Colonic mucosa (tissue), 4 donors: ENCODE results near the gene UBE3B. TPM values are rescaled to one million over a fixed set of nuclear protein-coding genes. Genes with fewer than 3 reads are reported as not detected.
"Not testable (repeated sequence)": the region's sequence is repeated elsewhere in the genome, so short reads cannot be mapped to it uniquely, and the experiment has no call there.

Experiments
- DNase-seq: peaks from one replicate; pipeline ENCODE4 v3.0.0-alpha.2; 2020
- H3K27ac ChIP-seq: fragments of 200-600 bp; one replicate; pipeline ENCODE4 v1.8.0; 2021
- H3K27me3 ChIP-seq: fragments of 200-600 bp; one replicate; pipeline ENCODE4 v1.8.0; 2021
- H3K36me3 ChIP-seq: fragments of 200-600 bp; one replicate; pipeline ENCODE4 v1.8.0; 2021
- H3K4me1 ChIP-seq: fragments of 200-600 bp; one replicate; pipeline ENCODE4 v1.8.0; 2021; ENCODE audit warnings: mild to moderate bottlenecking
- H3K4me3 ChIP-seq: fragments of 200-600 bp; one replicate; pipeline ENCODE4 v1.8.0; 2021
- H3K9ac ChIP-seq, 2 donors: one replicate each; pipeline ENCODE4 v1.7.0; 2013; ENCODE audit warnings: control low read depth in 2 of 2, low read depth in 2 of 2, low read length in 2 of 2
- H3K9me3 ChIP-seq: fragments of 200-600 bp; one replicate; pipeline ENCODE4 v1.8.0; 2021
- intact Hi-C: fragments of 100-400 bp; cut with DNase I; formaldehyde crosslinking; loops from one replicate; pipeline ENCODE4 v1.14.1; 2022
- total RNA-seq, 2 donors: library from RNA; stranded (reverse); fragmentation: NEBNext Ultra II Directional in 1 of 2; extraction: Animal tissue kit (Norgen Biotek cat#: 25700) in 1 of 2; gene quantifications; one replicate each; pipeline ENCODE4 v1.2.1, GENCODE V29; 2021
- TF ChIP-seq, protein P1 (sequence below): fragments of 200-600 bp; IDR thresholded peaks from one replicate; pipeline ENCODE4 v1.8.0; 2022; ENCODE audit warnings: antibody characterized with exemption, mild to moderate bottlenecking
- donor health status: healthy.
- donor health status: DM: no; HTN: no; CAD: no.
- donor health status: DM: no; HTN: no; CAD: no.

UBE3B gene
- total RNA-seq, 2 donors from 2014 or later: 44.6 to 52.0 TPM

- TF ChIP-seq, protein P1, sequence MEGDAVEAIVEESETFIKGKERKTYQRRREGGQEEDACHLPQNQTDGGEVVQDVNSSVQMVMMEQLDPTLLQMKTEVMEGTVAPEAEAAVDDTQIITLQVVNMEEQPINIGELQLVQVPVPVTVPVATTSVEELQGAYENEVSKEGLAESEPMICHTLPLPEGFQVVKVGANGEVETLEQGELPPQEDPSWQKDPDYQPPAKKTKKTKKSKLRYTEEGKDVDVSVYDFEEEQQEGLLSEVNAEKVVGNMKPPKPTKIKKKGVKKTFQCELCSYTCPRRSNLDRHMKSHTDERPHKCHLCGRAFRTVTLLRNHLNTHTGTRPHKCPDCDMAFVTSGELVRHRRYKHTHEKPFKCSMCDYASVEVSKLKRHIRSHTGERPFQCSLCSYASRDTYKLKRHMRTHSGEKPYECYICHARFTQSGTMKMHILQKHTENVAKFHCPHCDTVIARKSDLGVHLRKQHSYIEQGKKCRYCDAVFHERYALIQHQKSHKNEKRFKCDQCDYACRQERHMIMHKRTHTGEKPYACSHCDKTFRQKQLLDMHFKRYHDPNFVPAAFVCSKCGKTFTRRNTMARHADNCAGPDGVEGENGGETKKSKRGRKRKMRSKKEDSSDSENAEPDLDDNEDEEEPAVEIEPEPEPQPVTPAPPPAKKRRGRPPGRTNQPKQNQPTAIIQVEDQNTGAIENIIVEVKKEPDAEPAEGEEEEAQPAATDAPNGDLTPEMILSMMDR: no peak
- H3K9ac ChIP-seq: no peak overlapping the region
- H3K9me3 ChIP-seq: no peaks in the 10 kb centered on the region
- no peak overlapping the region for H3K4me3 ChIP-seq
- no peaks in the 10 kb centered on the region for H3K27me3 ChIP-seq
- H3K4me1 ChIP-seq: no peaks in the 10 kb centered on the region
- no peak overlapping the region for H3K27ac ChIP-seq
- DNase-seq: no peak
- intact Hi-C loops: no loop called here
- no peaks in the 10 kb centered on the region for H3K36me3 ChIP-seq
Measured at GRCh38 chr12:109439181-109439580, 38.3 kb upstream of the UBE3B start.

DNA sequence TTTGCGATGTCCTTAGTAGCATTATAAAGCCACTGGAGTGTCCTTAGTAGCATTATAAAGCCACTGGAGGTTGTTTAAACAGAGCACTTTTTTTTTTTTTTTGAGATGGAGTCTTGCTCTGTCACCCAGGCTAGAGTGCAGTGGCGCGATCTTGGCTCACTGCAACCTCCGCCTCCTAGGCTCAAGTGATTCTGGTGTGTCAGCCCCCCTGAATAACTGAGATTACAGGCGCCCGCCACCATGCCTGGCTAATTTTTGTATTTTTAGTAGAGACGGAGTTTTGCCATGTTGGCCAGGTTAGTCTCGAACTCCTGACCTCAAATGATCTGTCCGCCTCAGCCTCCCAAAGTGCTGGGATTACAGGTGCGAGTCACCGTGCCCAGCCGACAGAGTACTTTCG lies 37.5 kb upstream of the UBE3B start:
- H3K36me3 ChIP-seq, H3K27me3 ChIP-seq, H3K9ac ChIP-seq, intact Hi-C loops, H3K9me3 ChIP-seq, DNase-seq, H3K4me3 ChIP-seq, H3K4me1 ChIP-seq, H3K27ac ChIP-seq: not testable (repeated sequence)

DNA sequence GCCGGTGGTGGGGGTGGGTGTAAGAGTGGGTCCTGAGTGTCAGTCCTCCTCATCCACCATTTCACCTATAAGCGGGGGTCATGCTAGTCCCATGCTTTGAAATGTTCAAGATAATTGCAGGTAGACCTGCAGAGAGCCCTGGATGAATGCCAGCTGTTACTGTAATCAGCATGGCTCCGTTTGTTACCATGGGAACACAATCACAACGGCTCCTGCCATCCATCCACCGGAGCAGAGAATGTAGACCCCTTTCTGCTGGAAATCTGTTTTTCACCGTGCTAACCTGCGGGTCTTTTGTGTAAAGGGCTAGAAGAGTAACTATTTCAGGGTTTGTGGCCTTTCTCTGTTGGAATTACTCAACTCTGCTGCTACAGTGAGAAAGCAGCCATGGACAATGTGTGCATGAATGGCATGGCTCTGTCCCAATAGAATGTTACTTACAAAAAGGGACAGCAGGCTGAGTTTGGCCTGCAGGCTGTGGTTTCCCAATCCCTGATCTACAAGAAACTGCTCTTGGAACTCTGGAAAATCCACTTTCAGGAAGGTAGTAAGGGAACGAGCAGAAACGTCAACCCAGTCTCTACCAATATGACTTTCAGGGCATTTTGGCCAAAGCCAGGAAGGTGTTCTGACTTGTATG lies 36.5 kb upstream of the UBE3B start:
- H3K27me3 ChIP-seq: no peaks in the 10 kb centered on the region
- no peak overlapping the region for H3K9ac ChIP-seq
- DNase-seq: no peak
- no peaks in the 10 kb centered on the region for H3K36me3 ChIP-seq
- TF ChIP-seq, protein P1: no peak
- peaks cover 6% of the 10 kb centered on the region for H3K4me1 ChIP-seq
- no peak overlapping the region for H3K27ac ChIP-seq
- intact Hi-C loops: no loop called here
- H3K9me3 ChIP-seq: no peaks in the 10 kb centered on the region
- no peak overlapping the region for H3K4me3 ChIP-seq

GRCh38 chr12:109443794-109444193 lies 33.6 kb upstream of the UBE3B start:
- Histone ChIP-seq H3K4me3 (no peak overlapping the region), H3K4me1 (peaks cover 25% of the 10 kb centered on the region), H3K27ac (peak overlapping the region; percentile 81), H3K9ac (no peak overlapping the region), H3K9me3 (no peaks in the 10 kb centered on the region), H3K27me3 (no peaks in the 10 kb centered on the region), H3K36me3 (no peaks in the 10 kb centered on the region)
- intact Hi-C loops: no loop called here
- TF ChIP-seq, protein P1: no peak
- no peak for DNase-seq

- no peak overlapping the region for H3K4me3 ChIP-seq
- no peak for DNase-seq
- intact Hi-C loops: no loop called here
- peaks cover 25% of the 10 kb centered on the region for H3K4me1 ChIP-seq
- H3K36me3 ChIP-seq: no peaks in the 10 kb centered on the region
- H3K27me3 ChIP-seq: no peaks in the 10 kb centered on the region
- peak overlapping the region; percentile 81 for H3K27ac ChIP-seq
- TF ChIP-seq, protein P1: no peak
- no peak overlapping the region for H3K9ac ChIP-seq
- H3K9me3 ChIP-seq: no peaks in the 10 kb centered on the region
Measured at GRCh38 chr12:109444259-109444658, 33.2 kb upstream of the UBE3B start.

GRCh38 chr12:109445191-109445609 lies 32.2 kb upstream of the UBE3B start:
- Histone ChIP-seq H3K36me3 (no peaks in the 10 kb centered on the region), H3K4me1 (peaks cover 32% of the 10 kb centered on the region), H3K9me3 (no peaks in the 10 kb centered on the region), H3K9ac (peak overlapping the region in 1 of 2 donors; percentile 21), H3K27me3 (no peaks in the 10 kb centered on the region), H3K4me3 (no peak overlapping the region), H3K27ac (peak overlapping the region; percentile 81)
- intact Hi-C loops: no loop called here
- DNase-seq: no peak
- TF ChIP-seq, protein P1: no peak
